T47D (cell line): ENCODE data around the gene B3GNT8.

Experiments
- DNase-seq, 2 experiments: peaks; one replicate each; pipeline versions ENCODE4 v3.0.0 to v3.0.0-alpha.2; 2011 to 2012; ENCODE audit warnings: low read depth in 1 of 2, low spot score in 1 of 2
- JUND ChIP-seq: IDR thresholded peaks from 2 replicates; pipeline ENCODE4 v1.6.1; 2012; ENCODE audit warnings: low read depth
- in situ Hi-C: cut with HindIII; loops from 2 replicates; pipeline ENCODE4 v1.10.0; 2016; ENCODE audit warnings: low sequenced_read_pairs, low pct_unique_long_range_greater_than_20kb

B3GNT8 gene

DNA sequence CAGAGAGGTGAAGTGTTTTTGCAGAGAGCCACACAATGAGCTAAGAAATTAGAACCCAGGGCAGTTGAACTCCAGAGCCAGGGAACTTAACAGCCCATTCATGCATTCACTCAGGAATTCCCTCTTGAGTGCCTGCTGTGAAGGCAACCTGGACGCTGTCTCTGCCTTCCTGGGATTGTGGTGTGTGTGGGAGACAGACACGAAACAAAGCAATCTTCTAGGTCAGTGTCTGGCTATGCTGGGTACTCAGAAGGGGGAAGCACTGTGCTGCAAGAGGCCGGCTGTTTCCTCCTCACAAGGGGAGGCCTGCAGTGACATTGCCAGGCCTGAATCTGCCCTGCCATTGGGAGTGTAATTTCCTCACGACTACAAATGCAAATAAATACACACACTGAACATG lies 19.9 kb downstream of the B3GNT8 start:
- no peak for DNase-seq
- in situ Hi-C loops = no loop called here
- TF ChIP-seq JUND = no peak

DNA sequence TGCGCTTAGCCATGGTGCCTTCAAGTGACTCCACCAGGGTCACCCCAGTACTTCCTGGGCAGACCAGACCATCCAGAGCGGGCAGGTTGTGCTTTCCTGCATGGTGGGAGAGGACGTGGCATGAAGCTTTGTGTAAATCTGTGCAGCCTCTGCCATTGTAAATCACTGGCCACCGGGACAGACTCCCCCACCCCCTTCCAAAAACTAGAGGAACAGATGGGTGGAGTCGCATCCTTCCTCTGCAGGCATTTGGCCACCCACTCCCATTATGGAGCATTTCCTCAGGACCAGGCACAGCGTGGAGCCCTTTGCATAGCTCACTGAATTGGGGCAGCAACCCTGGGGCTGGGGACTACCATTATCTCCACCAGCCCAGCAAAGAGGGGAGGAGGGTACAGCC lies 21.4 kb downstream of the B3GNT8 start:
- no peak for DNase-seq
- TF ChIP-seq JUND = no peak
- in situ Hi-C loops = no loop called here

- TF ChIP-seq JUND = no peak
- DNase-seq = peak in 1 of 2 experiments; percentile 51
- in situ Hi-C loops = no loop called here
These were observed 23.8 kb downstream of the B3GNT8 start for GRCh38 chr19:41403181-41403970.

GRCh38 chr19:41402010-41402409 lies 25.2 kb downstream of the B3GNT8 start:
- DNase-seq = no peak
- in situ Hi-C loops = no loop called here
- TF ChIP-seq JUND = no peak

DNA sequence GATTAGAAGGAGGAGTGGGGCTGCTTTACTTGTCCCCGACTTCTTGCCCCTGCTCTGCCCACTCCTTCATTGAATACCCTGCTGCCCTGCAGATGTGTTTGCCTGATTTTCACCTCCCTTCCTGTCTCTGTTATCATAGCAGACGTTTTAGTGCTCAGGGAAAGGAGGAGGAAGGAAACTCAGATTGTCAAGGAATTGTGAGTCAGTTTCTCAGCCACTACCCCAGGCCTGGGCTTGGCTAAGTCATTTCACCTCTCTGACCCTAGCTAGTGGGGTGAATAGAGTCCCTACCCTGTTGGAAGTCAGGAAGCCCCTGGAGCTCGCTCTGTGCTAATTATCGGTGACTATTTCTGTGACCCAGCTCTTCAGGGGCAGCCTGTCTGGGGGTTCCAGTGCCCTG lies 25.7 kb downstream of the B3GNT8 start:
- in situ Hi-C loops = no loop called here
- TF ChIP-seq JUND = no peak

GRCh38 chr19:41399525-41399924 lies 27.6 kb downstream of the B3GNT8 start:
- no peak for TF ChIP-seq JUND
- in situ Hi-C loops = no loop called here
- DNase-seq = no peak

More for the DNA sequence above, 25.7 kb downstream of the B3GNT8 start:
- DNase-seq = no peak

GRCh38 chr19:41399091-41399490 lies 28.1 kb downstream of the B3GNT8 start:
- TF ChIP-seq JUND = no peak
- in situ Hi-C loops = no loop called here
- no peak for DNase-seq

DNA sequence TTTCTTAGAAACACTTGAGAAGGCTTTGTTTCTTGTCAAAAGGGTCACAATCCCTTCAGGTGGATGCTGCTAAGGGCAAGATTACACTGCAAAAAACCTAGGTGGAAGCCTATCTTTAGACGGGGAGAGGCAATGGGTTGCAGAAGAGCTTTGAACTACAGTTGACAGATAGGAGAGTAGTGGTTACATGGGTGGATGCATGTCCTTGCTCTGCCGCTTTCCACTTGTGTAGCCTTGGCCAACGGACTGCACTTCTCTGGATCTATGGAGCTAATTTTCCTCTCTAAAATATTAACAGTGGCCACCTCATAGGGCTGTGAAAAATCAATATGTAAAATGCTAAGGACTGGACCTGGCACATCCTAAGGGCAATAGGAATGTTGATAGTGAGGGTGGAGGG lies 28.6 kb downstream of the B3GNT8 start:
- no peak for DNase-seq
- in situ Hi-C loops = no loop called here
- no peak for TF ChIP-seq JUND

DNA sequence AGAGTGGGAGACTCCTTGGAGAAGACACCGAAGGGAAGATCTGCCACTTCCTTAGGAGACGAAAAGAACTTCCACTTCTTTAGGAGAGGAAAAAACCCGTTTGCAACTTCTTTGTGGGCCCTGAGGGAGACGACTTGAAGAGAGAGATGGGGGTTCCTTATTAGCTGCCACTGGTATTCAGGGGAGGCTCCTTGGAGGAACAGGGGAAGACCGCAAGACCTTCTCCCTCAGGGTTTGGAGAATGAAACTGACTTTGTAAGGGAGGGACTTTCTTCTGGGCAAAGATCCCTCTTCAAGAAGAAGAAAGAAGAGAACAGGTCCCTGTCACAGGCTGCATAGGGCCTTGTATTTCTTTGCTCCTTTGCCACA lies 29.1 kb downstream of the B3GNT8 start:
- no peak for DNase-seq

DNA sequence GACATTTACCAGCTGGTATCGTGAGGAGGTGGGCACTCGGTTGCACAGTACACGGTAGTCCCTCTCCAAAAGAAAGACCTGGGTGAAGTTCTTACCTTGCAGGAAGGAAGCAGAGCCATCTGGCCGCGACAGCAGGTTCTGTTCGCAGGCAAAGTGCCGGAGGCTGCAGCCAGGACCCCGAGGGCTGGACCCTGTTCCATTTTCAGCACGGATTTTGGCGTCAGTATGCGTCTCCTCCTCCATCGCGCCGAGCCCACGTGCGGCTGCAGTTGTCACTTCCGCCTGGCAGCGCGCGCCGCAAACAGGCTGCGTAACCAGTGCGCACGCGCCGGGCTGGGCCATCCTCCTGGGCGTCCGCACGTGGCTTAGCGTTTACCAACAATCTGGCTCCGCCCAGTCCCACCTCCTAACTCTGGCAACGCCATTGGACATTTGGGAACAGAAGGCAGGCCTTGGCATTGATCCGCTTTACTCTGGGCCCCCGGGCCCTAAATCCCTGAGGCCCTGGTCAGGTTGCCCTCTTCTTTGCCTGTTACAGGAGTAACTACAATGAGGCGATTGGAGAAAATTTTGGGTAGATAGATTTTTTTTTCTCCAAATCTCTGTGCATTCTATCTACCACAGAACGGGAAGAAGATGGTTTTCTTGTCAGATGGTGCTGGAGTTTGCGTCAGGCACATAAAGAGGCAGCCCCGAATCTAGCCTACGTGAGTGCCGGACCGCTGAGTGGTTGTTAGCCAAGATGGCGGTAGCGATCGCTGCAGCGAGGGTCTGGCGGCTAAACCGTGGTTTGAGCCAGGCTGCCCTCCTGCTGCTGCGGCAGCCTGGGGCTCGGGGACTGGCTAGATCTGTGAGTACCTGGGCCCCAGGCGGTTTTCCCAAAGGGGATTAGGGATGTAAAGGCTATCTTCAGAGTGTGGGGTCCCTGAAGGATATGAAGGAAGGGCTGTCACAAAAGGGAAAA lies 29.8 kb downstream of the B3GNT8 start, which contains the start of the genes BCKDHA and EXOSC5:
Gene BCKDHA, plus strand, starts transcription at position 733 of the 964 bp plus-strand sequence. Its CDS starts 10 bp downstream, at position 743.
Gene EXOSC5, minus strand, starts transcription at position 274 of the 964 bp plus-strand sequence. Its CDS starts 31 bp downstream, at position 243.
- in situ Hi-C loops = no loop called here
- TF ChIP-seq JUND = no peak

More for the DNA sequence above, 29.1 kb downstream of the B3GNT8 start:
- TF ChIP-seq JUND = no peak
- in situ Hi-C loops = no loop called here

DNA sequence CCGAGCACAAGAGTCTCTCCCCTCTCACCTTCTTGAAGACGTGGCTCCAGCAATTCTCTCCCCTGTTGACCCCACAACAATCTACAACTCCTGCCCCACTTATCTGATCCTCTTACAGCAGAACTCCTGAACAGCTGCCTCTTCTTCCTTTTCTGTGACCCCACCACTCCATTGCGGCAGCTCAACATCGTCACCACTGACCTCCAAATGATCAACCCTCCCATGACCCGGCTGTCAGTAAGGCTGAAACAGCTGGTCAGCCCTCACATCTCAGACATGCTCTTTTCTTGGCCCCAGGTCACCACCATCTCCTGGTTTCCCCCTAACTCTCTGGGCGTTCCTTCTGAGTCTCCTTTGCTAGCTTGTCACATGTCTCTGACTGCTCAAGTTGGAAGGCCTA lies 31.8 kb downstream of the B3GNT8 start:
- no peak for TF ChIP-seq JUND
- in situ Hi-C loops = no loop called here
- no peak for DNase-seq

More for the DNA sequence above, 29.8 kb downstream of the B3GNT8 start, which contains the start of the genes BCKDHA and EXOSC5:
- DNase-seq = peak; percentile 85 to 99

DNA sequence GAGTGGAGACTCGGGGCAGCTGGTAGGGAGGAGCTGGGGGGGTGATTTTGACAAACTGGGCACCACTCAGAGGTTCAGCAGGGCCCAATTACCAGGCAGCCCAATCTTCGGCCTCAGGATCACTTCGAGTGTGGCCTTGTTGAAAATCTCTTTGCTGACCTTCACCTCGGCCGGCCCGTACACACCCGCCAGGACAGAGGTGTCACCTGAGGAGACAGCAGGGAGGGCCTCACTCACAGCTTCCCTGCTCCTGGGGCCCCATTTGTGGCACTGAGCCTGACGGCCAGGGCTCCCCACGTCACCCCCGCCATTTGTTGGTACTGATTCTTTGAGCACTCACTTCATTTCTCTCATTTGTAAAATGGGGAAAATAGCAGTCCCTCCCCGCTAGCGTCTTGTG lies 34.4 kb downstream of the B3GNT8 start:
- no peak for TF ChIP-seq JUND
- no peak for DNase-seq
- in situ Hi-C loops = no loop called here

DNA sequence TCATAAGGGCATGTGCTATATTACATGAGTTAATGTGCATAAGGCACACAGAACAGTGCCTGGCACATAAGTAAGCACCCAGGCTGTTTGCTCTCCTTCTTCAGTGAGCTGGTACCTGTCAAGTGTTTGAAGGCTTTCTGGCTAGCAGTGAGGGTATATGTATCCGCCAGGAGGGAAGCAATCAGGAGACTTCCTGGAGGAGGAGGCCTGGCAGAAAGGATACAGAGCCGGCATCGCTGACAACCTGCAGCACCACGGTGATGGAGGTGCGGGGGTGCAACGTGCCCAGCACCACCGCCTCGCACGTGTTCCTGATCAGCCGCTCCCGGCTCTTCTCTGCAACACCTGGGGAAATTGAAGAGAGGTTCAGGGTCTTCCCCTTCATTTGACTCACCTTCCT lies 35.6 kb downstream of the B3GNT8 start:
- TF ChIP-seq JUND = no peak
- in situ Hi-C loops = no loop called here
- DNase-seq = no peak
